HFF-Myc (cell line): Measurements from ENCODE around the gene IL10.
"Not testable (repeated sequence)": the region's sequence is repeated elsewhere in the genome, so short reads cannot be mapped to it uniquely, and the experiment has no call there.

Experiments used
- DNase-seq: peaks from one replicate; pipeline ENCODE4 v3.0.0-alpha.2; 2011; ENCODE audit warnings: low read depth; ENCODE audit errors: extremely low read depth
- H3K4me3 ChIP-seq: replicated peaks from 2 replicates; pipeline ENCODE4 v1.5.1; 2011; ENCODE audit warnings: low read depth, mild to moderate bottlenecking, control low read depth, low read length
- CTCF ChIP-seq: IDR thresholded peaks from 2 replicates; pipeline ENCODE4 v1.5.1; 2012; ENCODE audit warnings: mild to moderate bottlenecking, low read depth, low read length, control low read depth; ENCODE audit errors: missing control alignments

IL10 gene

DNA sequence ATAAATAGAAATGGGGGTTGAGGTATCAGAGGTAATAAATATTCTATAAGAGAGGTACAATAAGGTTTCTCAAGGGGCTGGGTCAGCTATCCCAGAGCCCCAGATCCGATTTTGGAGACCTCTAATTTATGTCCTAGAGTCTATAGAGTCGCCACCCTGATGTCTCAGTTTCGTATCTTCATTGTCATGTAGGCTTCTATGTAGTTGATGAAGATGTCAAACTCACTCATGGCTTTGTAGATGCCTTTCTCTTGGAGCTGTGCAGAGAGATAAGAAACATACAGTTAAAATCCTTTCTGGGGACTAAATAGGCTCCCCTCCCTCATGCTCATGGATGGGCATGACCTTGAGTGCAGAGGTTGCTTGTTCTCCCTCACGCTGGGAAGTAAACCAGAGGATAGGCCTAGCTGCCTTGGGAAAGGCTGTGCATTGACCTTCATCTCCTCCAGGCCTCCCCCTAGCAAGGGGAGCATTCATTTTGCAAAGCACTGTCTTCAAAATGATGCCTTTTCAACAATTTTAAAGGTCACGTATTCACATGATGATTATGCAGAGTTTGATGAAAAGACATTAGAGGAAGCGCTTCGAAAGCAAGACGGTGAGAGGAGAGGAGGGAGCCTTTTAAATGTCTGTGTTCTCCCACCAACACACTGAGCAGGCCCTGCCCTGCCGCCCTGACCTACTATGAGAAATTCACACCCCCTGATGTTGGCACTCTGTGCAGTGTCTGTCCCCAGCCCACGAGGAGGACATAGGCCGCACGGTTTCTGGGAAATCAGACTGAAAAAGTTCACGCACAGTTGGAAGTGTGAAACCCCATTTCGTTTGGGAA is 3.6 kb downstream of the IL10 start:
- no peak overlapping the region for H3K4me3 ChIP-seq
- DNase-seq: no peak
- TF ChIP-seq CTCF: no peak

DNA sequence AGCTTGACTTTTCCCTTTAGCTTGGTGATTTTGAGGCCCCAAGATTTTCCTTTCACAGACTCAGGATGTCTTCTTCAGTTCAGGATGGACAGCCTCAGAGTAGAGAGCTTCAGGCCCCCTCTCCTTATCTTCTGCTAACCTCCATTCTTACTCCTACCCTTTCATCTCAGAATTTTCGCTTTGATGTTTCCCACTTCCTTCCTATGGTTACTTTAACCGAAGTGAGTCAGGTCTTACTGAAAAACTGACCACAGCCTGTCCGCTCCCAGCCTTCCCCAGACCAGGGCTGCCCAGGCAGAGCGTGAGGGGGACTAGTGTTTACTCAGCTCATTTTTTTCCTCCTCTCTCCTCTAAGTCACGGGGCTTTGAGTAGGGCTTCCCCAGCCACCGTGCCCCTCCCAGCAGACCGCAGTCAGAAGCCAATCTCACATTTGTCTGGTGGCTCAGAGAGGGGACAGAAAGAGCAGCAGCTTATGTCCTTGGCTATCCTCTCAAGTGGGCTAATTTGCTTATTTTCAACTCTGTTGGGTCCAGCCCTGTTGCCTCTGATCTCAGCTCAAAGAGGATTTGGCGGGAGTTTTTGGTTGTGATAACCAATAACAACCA is 5.9 kb downstream of the IL10 start:
- peak; percentile 20 for DNase-seq
- no peak for TF ChIP-seq CTCF
- no peak overlapping the region for H3K4me3 ChIP-seq

GRCh38 chr1:206765771-206766170 is 6.5 kb downstream of the IL10 start:
- DNase-seq, H3K4me3 ChIP-seq: not testable (repeated sequence)

- H3K4me3 ChIP-seq, DNase-seq: not testable (repeated sequence)
Measured at GRCh38 chr1:206762741-206763364, 9.4 kb downstream of the IL10 start.

DNA sequence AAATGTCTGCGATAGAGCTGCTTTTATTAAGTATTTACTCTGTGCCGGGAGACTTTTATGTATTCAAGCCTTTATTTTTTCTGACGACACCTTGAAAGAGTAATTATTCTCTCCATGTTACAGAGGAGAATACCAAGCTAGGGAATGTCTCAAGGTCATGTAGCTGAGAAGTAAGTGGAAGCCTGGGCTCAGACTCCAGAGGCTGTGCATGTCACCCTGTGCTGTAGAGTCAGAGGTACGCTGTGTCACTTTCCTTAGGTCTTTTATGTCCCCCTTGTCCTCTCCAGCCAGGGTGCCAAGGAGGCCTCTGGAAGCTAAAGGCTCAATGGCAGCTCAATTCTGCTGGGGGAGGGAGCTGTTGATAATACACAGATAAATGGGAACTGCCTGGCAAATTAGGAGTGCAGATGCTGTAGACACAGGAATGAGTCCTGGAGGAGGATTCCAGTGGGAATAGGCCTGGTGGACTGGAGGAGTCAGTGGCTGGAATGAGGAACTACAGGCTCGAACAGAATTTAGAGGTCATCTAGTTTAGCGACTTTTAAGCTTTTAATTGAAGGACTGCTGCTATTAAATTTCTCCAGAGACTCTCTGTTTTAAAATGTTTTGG is 11.0 kb downstream of the IL10 start:
- TF ChIP-seq CTCF: peak; percentile 24
- no peak overlapping the region for H3K4me3 ChIP-seq
- no peak for DNase-seq

DNA sequence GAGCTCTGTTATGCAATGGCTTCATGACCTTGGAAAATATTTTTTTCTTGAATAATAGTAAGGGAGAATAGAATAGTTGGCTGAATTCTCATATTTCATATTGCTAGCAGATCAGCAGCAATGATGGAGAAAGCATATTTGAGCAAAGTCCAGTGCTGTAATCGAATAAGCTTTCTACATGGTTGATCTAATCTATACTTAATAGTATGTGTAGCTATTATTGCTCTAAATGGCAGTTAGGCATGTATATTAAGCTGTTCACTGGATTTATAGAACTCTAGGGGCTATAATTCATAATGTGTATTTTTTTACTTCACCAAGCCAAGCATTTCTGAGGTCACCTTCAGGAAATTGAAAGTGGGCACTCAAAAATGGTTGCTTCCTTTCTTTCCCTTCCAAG is 11.7 kb downstream of the IL10 start:
- no peak for DNase-seq
- no peak overlapping the region for H3K4me3 ChIP-seq
- TF ChIP-seq CTCF: no peak

DNA sequence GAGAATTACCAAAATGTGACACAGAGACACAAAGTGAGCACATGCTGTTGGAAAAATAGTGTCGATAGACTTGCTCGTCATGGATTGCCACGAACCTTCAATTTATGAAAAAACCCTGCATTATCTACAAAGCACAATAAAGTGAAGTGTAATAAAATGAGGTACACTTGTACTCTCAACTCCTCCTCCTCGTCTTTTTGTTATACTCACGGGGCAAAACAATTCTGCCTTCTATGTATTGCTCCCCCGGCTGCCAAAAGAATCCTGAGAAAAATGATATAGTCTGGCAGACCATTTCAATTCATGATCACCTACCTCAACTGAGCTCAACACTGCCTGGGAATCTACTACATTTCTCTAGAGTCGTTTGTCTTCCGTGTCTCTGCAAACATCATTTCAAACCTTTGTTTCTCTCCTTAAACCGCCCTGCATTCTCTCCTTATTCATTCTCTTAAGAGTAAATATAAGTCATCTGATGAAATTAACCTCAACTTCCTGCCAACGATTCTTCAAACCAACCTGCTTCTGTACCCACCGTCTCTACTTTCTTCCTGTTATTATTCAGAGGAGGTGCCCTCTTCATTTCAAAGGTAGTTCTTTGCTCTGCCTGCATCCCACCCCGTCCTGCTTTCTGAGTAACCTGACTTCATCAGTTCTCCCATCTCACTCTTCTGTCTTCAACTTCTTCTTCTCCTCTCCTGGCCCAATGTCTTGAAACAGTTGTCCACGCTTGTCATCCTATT is 14.6 kb downstream of the IL10 start:
- no peak for DNase-seq
- H3K4me3 ChIP-seq: no peak overlapping the region

More for the DNA sequence above, 14.6 kb downstream of the IL10 start:
- no peak for TF ChIP-seq CTCF
